ENCODE measurements around the gene TNNI2. TPM values are rescaled to one million over a fixed set of nuclear protein-coding genes. Genes with fewer than 3 reads are reported as not detected.

The TNNI2 gene
- total RNA-seq, 1 donor from 2014 or later, result 0.27 TPM

GRCh38 chr11:1847006-1847735 is 8.4 kb downstream of the TNNI2 start:
- no peaks in the 10 kb centered on the region for H3K36me3 Mint-ChIP-seq (ENCODE audit: low read depth)

GRCh38 chr11:1847926-1848639 is 9.3 kb downstream of the TNNI2 start:
- Mint-ChIP-seq H3K27ac (no peak overlapping the region), H3K9me3 (no peaks in the 10 kb centered on the region), H3K27me3 (ENCODE audit: low read depth) (peaks cover 1% of the 10 kb centered on the region), H3K36me3 (ENCODE audit: low read depth) (peaks cover 3% of the 10 kb centered on the region), H3K4me1 (ENCODE audit: low read depth) (peaks cover 56% of the 10 kb centered on the region), H3K4me3 (ENCODE audit: low read depth) (no peak overlapping the region)
- intact Hi-C loops (cut with micrococcal nuclease), result no loop called here
- no peak for DNase-seq (ENCODE audit: low spot score)

More at GRCh38 chr11:1847006-1847735, 8.4 kb downstream of the TNNI2 start:
- Mint-ChIP-seq H3K27ac (peak overlapping the region; percentile 36), H3K4me1 (ENCODE audit: low read depth) (peaks cover 51% of the 10 kb centered on the region), H3K9me3 (no peaks in the 10 kb centered on the region), H3K4me3 (ENCODE audit: low read depth) (no peak overlapping the region), H3K27me3 (ENCODE audit: low read depth) (peaks cover 1% of the 10 kb centered on the region)
- DNase-seq (ENCODE audit: low spot score), result no peak
- intact Hi-C loops (cut with micrococcal nuclease), result no loop called here

- Mint-ChIP-seq H3K4me3 (ENCODE audit: low read depth) (no peak overlapping the region), H3K27ac (peak overlapping the region; percentile 42), H3K36me3 (ENCODE audit: low read depth) (peaks cover 11% of the 10 kb centered on the region), H3K4me1 (ENCODE audit: low read depth) (peaks cover 49% of the 10 kb centered on the region), H3K9me3 (no peaks in the 10 kb centered on the region), H3K27me3 (ENCODE audit: low read depth) (peaks cover 1% of the 10 kb centered on the region)
- intact Hi-C loops (cut with micrococcal nuclease), result no loop called here
- no peak for DNase-seq (ENCODE audit: low spot score)
Observed at GRCh38 chr11:1848640-1849430, 10.1 kb downstream of the TNNI2 start.

- Mint-ChIP-seq H3K4me1 (ENCODE audit: low read depth) (peaks cover 36% of the 10 kb centered on the region), H3K27me3 (ENCODE audit: low read depth) (no peaks in the 10 kb centered on the region), H3K4me3 (ENCODE audit: low read depth) (peak overlapping the region; percentile 100), H3K9me3 (no peaks in the 10 kb centered on the region), H3K36me3 (ENCODE audit: low read depth) (peaks cover 23% of the 10 kb centered on the region), H3K27ac (peak overlapping the region; percentile 99)
- DNase-seq (ENCODE audit: low spot score), result no peak
- intact Hi-C loops (cut with micrococcal nuclease), result loop anchor here (2.0 kb wide), 2 partner anchors 19 to 1041 kb away; no protein-coding TSS in a partner anchor
Observed at GRCh38 chr11:1851468-1852180, 12.8 kb downstream of the TNNI2 start.

GRCh38 chr11:1852271-1852876 is 13.6 kb downstream of the TNNI2 start:
- no peaks in the 10 kb centered on the region for H3K27me3 Mint-ChIP-seq (ENCODE audit: low read depth)
- peaks cover 23% of the 10 kb centered on the region for H3K36me3 Mint-ChIP-seq (ENCODE audit: low read depth)
- peak overlapping the region; percentile 100 for H3K4me3 Mint-ChIP-seq (ENCODE audit: low read depth)
- intact Hi-C loops (cut with micrococcal nuclease), result loop anchor here (2.0 kb wide), 2 partner anchors 18 to 1040 kb away; no protein-coding TSS in a partner anchor
- H3K27ac Mint-ChIP-seq, result peak overlapping the region; percentile 99
- H3K4me1 Mint-ChIP-seq (ENCODE audit: low read depth), result peaks cover 35% of the 10 kb centered on the region
- no peak for DNase-seq (ENCODE audit: low spot score)
- H3K9me3 Mint-ChIP-seq, result no peaks in the 10 kb centered on the region

- intact Hi-C loops (cut with micrococcal nuclease), result loop anchor here (1.0 to 2.0 kb wide), 3 partner anchors 18 to 1040 kb away; no protein-coding TSS in a partner anchor
- no peaks in the 10 kb centered on the region for H3K9me3 Mint-ChIP-seq
- H3K27ac Mint-ChIP-seq, result peak within 1 kb of the TSS; percentile 99
- peaks cover 23% of the 10 kb centered on the region for H3K36me3 Mint-ChIP-seq (ENCODE audit: low read depth)
- H3K4me1 Mint-ChIP-seq (ENCODE audit: low read depth), result peaks cover 32% of the 10 kb centered on the region
- no peaks in the 10 kb centered on the region for H3K27me3 Mint-ChIP-seq (ENCODE audit: low read depth)
- peak; percentile 86 for DNase-seq (ENCODE audit: low spot score)
- peak within 1 kb of the TSS; percentile 100 for H3K4me3 Mint-ChIP-seq (ENCODE audit: low read depth)
Observed at GRCh38 chr11:1852877-1853276, 14.1 kb downstream of the TNNI2 start, which contains the start of gene LSP1. TSS of gene LSP1 (plus strand) at chr11:1853084. CDS start at chr11:1853145, 61 bp downstream.

- H3K4me3 Mint-ChIP-seq (ENCODE audit: low read depth), result peak overlapping the region; percentile 100
- intact Hi-C loops (cut with micrococcal nuclease), result loop anchor here (1.0 to 2.0 kb wide), 5 partner anchors 15 to 1039 kb away; partner anchors contain the start of gene TNNI2
- peaks cover 34% of the 10 kb centered on the region for H3K4me1 Mint-ChIP-seq (ENCODE audit: low read depth)
- H3K36me3 Mint-ChIP-seq (ENCODE audit: low read depth), result peaks cover 27% of the 10 kb centered on the region
- H3K27ac Mint-ChIP-seq, result peak overlapping the region; percentile 99
- no peaks in the 10 kb centered on the region for H3K27me3 Mint-ChIP-seq (ENCODE audit: low read depth)
- no peaks in the 10 kb centered on the region for H3K9me3 Mint-ChIP-seq
- DNase-seq (ENCODE audit: low spot score), result no peak
Observed at GRCh38 chr11:1853376-1854131, 14.8 kb downstream of the TNNI2 start.

- intact Hi-C loops (cut with micrococcal nuclease), result loop anchor here (2.0 kb wide), 2 partner anchors 16 to 288 kb away; partner anchors contain the start of gene TNNI2
- H3K27ac Mint-ChIP-seq, result peak overlapping the region; percentile 99
- H3K4me1 Mint-ChIP-seq (ENCODE audit: low read depth), result peaks cover 30% of the 10 kb centered on the region
- H3K9me3 Mint-ChIP-seq, result no peaks in the 10 kb centered on the region
- peak overlapping the region; percentile 100 for H3K4me3 Mint-ChIP-seq (ENCODE audit: low read depth)
- no peaks in the 10 kb centered on the region for H3K27me3 Mint-ChIP-seq (ENCODE audit: low read depth)
- DNase-seq (ENCODE audit: low spot score), result no peak
- peaks cover 32% of the 10 kb centered on the region for H3K36me3 Mint-ChIP-seq (ENCODE audit: low read depth)
Observed at GRCh38 chr11:1854132-1854948, 15.6 kb downstream of the TNNI2 start.

- no peak for DNase-seq (ENCODE audit: low spot score)
- peak overlapping the region; percentile 100 for H3K4me3 Mint-ChIP-seq (ENCODE audit: low read depth)
- H3K36me3 Mint-ChIP-seq (ENCODE audit: low read depth), result peaks cover 32% of the 10 kb centered on the region
- intact Hi-C loops (cut with micrococcal nuclease), result loop anchor here (1.0 to 2.0 kb wide), 3 partner anchors 16 to 288 kb away; partner anchors contain the start of gene TNNI2
- H3K27me3 Mint-ChIP-seq (ENCODE audit: low read depth), result no peaks in the 10 kb centered on the region
- peak overlapping the region; percentile 67 for H3K27ac Mint-ChIP-seq
- H3K4me1 Mint-ChIP-seq (ENCODE audit: low read depth), result peaks cover 28% of the 10 kb centered on the region
- no peaks in the 10 kb centered on the region for H3K9me3 Mint-ChIP-seq
Observed at GRCh38 chr11:1854949-1855885, 16.4 kb downstream of the TNNI2 start.

GRCh38 chr11:1855886-1856265 is 17.1 kb downstream of the TNNI2 start:
- peak overlapping the region; percentile 40 for H3K4me3 Mint-ChIP-seq (ENCODE audit: low read depth)
- peaks cover 22% of the 10 kb centered on the region for H3K4me1 Mint-ChIP-seq (ENCODE audit: low read depth)
- peaks cover 32% of the 10 kb centered on the region for H3K36me3 Mint-ChIP-seq (ENCODE audit: low read depth)
- peak overlapping the region; percentile 79 for H3K27ac Mint-ChIP-seq
- no peaks in the 10 kb centered on the region for H3K27me3 Mint-ChIP-seq (ENCODE audit: low read depth)
- DNase-seq (ENCODE audit: low spot score), result no peak
- intact Hi-C loops (cut with micrococcal nuclease), result loop anchor here (1.0 to 2.0 kb wide), 3 partner anchors 17 to 287 kb away; partner anchors contain the start of gene TNNI2
- no peaks in the 10 kb centered on the region for H3K9me3 Mint-ChIP-seq

Measured in activated T-helper 2 cell treated with anti-CD3 and anti-CD28 coated beads, Interferon-gamma antibody, Interleukin-2, Interleukin-4, amounts not matched to agents 10 μg/mL and 5 μg/mL and 100 μg/mL, durations not matched to agents 14 hours and 24 hours and 36 hours (primary cell).